ENCODE measurements around the gene CALD1.
A peak's percentile ranks its signal among the peaks of the same experiment; 100 is the strongest.

CALD1 gene

DNA sequence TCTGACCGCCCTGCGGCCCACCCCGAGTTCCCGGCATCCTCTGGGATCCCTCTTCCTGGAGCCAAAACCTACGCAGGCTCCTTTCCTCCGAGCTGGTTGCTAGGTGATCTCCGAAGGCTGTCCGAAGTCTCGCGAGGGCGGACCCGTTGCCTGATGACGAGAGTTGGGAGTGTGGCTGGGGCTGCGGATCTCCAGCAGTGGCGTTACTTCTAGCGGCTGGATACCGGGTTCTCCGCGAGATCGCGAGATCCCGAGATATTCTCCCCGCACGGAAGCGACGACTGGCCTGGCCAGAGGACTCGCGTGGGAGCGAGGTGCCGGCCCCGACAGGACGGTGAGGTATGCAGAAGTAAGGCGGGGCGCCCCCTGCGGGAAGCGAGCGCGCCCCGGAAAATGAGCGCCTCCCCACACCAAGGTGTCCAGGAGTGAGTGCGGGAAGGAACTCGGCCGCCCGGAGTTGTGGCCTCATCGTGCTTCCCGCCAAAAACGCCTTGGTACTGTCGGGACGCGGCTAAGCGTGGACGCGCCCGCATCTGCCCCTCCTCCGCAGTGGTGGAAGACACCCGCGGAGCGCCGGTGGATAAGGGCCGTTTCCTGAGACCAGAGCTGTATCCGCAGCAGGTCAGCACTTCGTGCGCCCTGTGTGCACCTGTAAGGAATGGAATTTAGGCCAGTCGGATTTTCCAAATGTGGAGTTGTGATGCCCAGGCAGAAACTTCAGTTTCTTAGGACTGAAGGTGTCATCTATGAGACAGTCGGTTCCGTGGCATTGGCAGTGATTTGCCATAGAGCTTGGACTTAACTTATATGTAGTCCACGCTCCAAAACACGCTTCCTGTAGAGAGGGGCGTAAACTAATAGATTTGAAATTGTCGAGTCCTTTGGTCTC lies 207.2 kb downstream of the CALD1 start, which contains the start of gene AGBL3:
AGBL3 (plus strand) TSS at position 146 of the 889 bp plus-strand sequence. CDS start 1,426 bp downstream, outside the sequence.
- no peaks in the 10 kb centered on the region for H3K36me3 ChIP-seq (ENCODE audit: control insufficient read depth in 1 of 2, insufficient read depth in 2 of 2, low read length in 2 of 2)
- H3K27ac ChIP-seq (ENCODE audit: low read depth, low read length), result peak within 1 kb of the TSS; percentile 77
- H3K9me3 ChIP-seq (ENCODE audit: control insufficient read depth in 1 of 2, low read length in 2 of 2), result no peaks in the 10 kb centered on the region
- H3K9ac ChIP-seq (ENCODE audit: low read depth in 1 of 2, low read length in 2 of 2), result peak within 1 kb of the TSS; percentile 90 to 96
- H3K27me3 ChIP-seq (ENCODE audit: control insufficient read depth in 1 of 2, insufficient read depth in 2 of 2, low read length in 2 of 2), result no peaks in the 10 kb centered on the region
- H3K4me1 ChIP-seq (ENCODE audit: control insufficient read depth in 1 of 2, insufficient read depth in 2 of 2, low read length in 2 of 2), result peaks cover 12 to 27% of the 10 kb centered on the region in 2 donors
- H3K4me3 ChIP-seq (ENCODE audit: low read depth in 1 of 2, low read length in 2 of 2), result peak within 1 kb of the TSS; percentile 96 to 99

DNA sequence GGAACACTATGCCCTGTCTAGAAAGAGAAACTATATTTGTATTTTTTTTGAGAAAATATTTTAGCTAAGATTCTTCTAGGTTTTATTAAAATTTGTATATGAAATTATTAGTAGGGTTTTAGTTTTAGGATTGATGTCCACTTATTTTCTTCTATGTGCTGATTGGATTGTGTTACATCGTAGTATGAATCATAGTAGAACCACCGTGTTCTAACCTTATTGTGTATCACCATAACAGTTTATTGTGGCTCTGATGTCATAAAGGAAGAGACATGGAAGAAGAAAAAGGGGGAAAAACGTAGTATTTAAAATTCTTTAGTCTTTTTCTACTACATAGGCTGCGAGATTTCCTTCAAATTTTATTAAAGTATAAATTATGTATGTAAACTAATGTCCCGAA lies 208.7 kb downstream of the CALD1 start:
- Histone ChIP-seq H3K27me3 (ENCODE audit: control insufficient read depth in 1 of 2, insufficient read depth in 2 of 2, low read length in 2 of 2) (no peaks in the 10 kb centered on the region), H3K27ac (ENCODE audit: low read depth, low read length) (no peak overlapping the region), H3K4me3 (ENCODE audit: low read depth in 1 of 2, low read length in 2 of 2) (no peak overlapping the region), H3K36me3 (ENCODE audit: control insufficient read depth in 1 of 2, insufficient read depth in 2 of 2, low read length in 2 of 2) (no peaks in the 10 kb centered on the region), H3K4me1 (ENCODE audit: control insufficient read depth in 1 of 2, insufficient read depth in 2 of 2, low read length in 2 of 2) (peaks cover 24 to 41% of the 10 kb centered on the region in 2 donors), H3K9ac (ENCODE audit: low read depth in 1 of 2, low read length in 2 of 2) (no peak overlapping the region), H3K9me3 (ENCODE audit: control insufficient read depth in 1 of 2, low read length in 2 of 2) (no peaks in the 10 kb centered on the region)

DNA sequence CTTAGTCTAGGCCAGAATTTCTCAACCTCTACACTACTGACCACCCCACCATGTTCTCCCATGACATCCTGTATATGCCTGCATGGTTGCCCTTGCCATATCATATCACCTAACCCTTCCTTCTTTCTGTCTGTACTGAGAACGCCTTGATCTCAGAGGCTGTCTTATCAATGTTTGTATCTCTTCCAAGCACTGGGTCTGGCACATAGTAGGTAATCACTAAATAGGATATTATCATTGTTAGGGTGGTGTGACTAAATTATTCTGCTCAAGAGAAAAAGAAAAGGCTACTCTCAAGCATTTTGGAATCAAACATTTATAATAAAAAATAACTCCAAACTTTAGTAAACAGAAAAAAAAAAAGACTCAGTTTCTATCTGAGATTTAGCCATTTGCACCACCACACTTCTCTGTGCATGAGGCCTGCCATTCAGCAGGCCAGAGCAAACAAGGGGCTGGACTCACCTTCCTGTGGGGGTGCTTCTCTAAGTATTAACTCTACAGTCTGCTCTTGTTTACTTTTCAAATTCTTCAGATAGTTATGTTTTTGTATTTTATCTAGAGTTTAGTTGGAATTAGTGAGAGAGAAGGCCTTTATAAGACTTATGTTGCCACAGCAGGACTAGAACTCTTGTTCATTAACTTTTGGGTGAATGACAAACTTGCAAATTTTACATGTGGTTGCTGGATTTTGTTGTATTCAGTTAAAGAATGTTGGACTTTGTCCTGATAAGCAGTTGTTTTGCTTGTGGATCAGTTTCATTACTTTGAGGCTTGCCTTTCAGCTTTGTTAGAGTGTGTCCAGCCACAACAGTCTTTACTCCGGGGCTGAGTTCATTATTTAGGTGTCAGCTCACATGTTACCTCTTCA lies 212.3 kb downstream of the CALD1 start:
- peaks cover 0 to 9% of the 10 kb centered on the region in 2 donors for H3K36me3 ChIP-seq (ENCODE audit: control insufficient read depth in 1 of 2, insufficient read depth in 2 of 2, low read length in 2 of 2)
- peaks cover 21 to 35% of the 10 kb centered on the region in 2 donors for H3K4me1 ChIP-seq (ENCODE audit: control insufficient read depth in 1 of 2, insufficient read depth in 2 of 2, low read length in 2 of 2)
- peak overlapping the region; percentile 22 for H3K27ac ChIP-seq (ENCODE audit: low read depth, low read length)
- H3K4me3 ChIP-seq (ENCODE audit: low read depth in 1 of 2, low read length in 2 of 2), result no peak overlapping the region
- no peak overlapping the region for H3K9ac ChIP-seq (ENCODE audit: low read depth in 1 of 2, low read length in 2 of 2)
- H3K27me3 ChIP-seq (ENCODE audit: control insufficient read depth in 1 of 2, insufficient read depth in 2 of 2, low read length in 2 of 2), result no peaks in the 10 kb centered on the region
- no peaks in the 10 kb centered on the region for H3K9me3 ChIP-seq (ENCODE audit: control insufficient read depth in 1 of 2, low read length in 2 of 2)

DNA sequence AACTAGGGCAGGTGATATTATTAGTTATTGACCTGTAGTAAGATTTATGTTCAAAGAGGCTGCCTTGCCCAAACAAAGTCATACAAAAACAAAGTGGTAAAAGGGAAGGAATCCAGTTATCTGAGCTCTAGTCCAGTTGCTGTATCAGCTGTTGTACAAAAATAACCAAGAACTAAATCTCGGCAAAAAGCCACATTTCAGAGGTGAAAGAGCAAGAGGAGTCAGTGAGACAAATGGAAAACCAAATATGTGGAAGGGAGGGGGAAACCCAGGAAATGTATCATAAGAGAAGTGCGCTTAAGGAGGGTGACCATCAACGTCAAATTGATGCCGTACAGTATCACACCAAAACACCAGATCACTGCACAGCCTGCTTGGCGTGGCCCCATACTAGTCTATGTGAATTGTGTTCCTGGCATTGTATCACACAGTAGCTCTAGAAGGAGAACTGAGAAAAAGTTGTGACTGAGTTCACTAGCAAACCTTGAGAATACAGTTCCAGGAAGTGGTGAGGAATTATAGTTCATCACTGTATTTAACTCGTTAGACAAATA lies 213.3 kb downstream of the CALD1 start:
- H3K27ac ChIP-seq (ENCODE audit: low read depth, low read length), result no peak overlapping the region

DNA sequence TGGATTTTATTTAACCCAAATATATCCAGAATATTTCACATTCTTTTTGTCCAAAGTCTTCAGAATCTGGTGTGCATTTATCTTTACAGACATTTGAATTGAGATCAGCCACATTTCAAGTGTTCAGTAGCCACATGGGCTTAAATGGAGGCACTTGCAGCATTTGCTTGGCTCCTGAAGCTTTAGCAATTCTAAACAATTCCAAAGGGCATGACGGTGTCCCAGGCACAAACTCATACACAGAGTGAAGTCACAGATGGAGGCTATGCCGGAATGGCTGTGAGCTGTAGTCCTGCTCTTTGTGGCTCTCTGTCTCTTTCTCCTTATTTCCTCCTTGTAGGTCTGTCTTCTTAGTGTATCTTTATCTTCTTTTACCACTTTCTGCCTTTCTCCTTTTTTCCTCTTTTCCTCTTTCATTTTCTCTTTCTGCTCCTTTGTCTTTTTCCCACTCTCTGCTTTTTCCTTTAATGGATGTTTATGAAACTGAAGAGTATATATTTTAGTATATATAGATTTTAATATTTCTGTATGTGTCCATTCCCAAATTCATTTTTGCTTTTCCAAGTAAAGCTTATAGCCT lies 214.5 kb downstream of the CALD1 start:
- H3K36me3 ChIP-seq (ENCODE audit: control insufficient read depth in 1 of 2, insufficient read depth in 2 of 2, low read length in 2 of 2), result peaks cover 0 to 9% of the 10 kb centered on the region in 2 donors
- no peaks in the 10 kb centered on the region for H3K9me3 ChIP-seq (ENCODE audit: control insufficient read depth in 1 of 2, low read length in 2 of 2)
- H3K9ac ChIP-seq (ENCODE audit: low read depth in 1 of 2, low read length in 2 of 2), result no peak overlapping the region
- no peak overlapping the region for H3K4me3 ChIP-seq (ENCODE audit: low read depth in 1 of 2, low read length in 2 of 2)
- no peak overlapping the region for H3K27ac ChIP-seq (ENCODE audit: low read depth, low read length)
- H3K4me1 ChIP-seq (ENCODE audit: control insufficient read depth in 1 of 2, insufficient read depth in 2 of 2, low read length in 2 of 2), result peaks cover 12 to 29% of the 10 kb centered on the region in 2 donors
- no peaks in the 10 kb centered on the region for H3K27me3 ChIP-seq (ENCODE audit: control insufficient read depth in 1 of 2, insufficient read depth in 2 of 2, low read length in 2 of 2)

More for the DNA sequence above, 213.3 kb downstream of the CALD1 start:
- H3K9me3 ChIP-seq (ENCODE audit: control insufficient read depth in 1 of 2, low read length in 2 of 2), result no peaks in the 10 kb centered on the region
- no peak overlapping the region for H3K4me3 ChIP-seq (ENCODE audit: low read depth in 1 of 2, low read length in 2 of 2)
- peaks cover 0 to 9% of the 10 kb centered on the region in 2 donors for H3K36me3 ChIP-seq (ENCODE audit: control insufficient read depth in 1 of 2, insufficient read depth in 2 of 2, low read length in 2 of 2)
- H3K4me1 ChIP-seq (ENCODE audit: control insufficient read depth in 1 of 2, insufficient read depth in 2 of 2, low read length in 2 of 2), result peaks cover 13 to 31% of the 10 kb centered on the region in 2 donors
- no peak overlapping the region for H3K9ac ChIP-seq (ENCODE audit: low read depth in 1 of 2, low read length in 2 of 2)
- H3K27me3 ChIP-seq (ENCODE audit: control insufficient read depth in 1 of 2, insufficient read depth in 2 of 2, low read length in 2 of 2), result no peaks in the 10 kb centered on the region

DNA sequence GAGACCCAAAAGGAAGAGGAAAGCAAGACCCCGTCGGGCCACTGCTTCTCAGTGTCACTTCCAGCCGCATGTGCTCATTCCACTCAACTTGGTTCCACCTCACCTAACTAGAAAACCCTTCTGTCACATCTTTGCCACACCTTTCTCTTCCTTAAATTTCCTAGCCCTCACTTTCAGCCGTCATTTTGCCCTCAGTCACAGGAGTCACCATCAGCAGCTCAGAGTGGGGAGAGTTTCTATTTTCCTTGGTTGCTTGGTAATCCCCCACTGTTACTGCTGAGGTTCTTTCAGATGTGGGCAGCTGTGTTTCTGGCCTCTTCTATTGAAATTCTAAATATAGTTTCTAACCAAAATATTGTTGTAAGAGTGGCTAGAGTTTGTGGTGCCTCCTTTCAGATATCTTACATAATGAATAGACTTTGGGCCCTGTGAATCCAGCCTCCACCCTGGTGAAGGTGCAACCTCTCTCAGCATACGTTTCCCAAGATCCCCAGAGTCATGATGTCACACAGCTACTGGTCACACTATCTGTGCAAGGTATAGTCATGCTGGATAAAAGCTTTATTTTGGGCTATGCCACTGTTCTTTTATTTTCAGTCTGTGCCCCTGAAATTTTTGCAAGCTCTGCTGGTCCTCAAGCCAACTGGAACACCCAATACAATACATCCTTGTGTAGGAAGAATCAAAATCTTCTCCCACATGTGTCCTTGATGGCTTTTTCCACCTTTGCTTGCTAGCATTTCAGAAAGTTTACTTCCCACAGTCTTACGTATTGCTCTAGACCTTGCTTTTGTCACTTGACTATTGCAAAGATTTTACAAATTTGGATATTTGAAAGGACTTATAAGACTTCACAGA lies 216.0 kb downstream of the CALD1 start:
- H3K9me3 ChIP-seq (ENCODE audit: control insufficient read depth in 1 of 2, low read length in 2 of 2), result no peaks in the 10 kb centered on the region
- H3K9ac ChIP-seq (ENCODE audit: low read depth in 1 of 2, low read length in 2 of 2), result no peak overlapping the region
- no peak overlapping the region for H3K4me3 ChIP-seq (ENCODE audit: low read depth in 1 of 2, low read length in 2 of 2)
- no peaks in the 10 kb centered on the region for H3K27me3 ChIP-seq (ENCODE audit: control insufficient read depth in 1 of 2, insufficient read depth in 2 of 2, low read length in 2 of 2)
- peaks cover 0 to 9% of the 10 kb centered on the region in 2 donors for H3K36me3 ChIP-seq (ENCODE audit: control insufficient read depth in 1 of 2, insufficient read depth in 2 of 2, low read length in 2 of 2)
- peak overlapping the region; percentile 39 for H3K27ac ChIP-seq (ENCODE audit: low read depth, low read length)
- H3K4me1 ChIP-seq (ENCODE audit: control insufficient read depth in 1 of 2, insufficient read depth in 2 of 2, low read length in 2 of 2), result peaks cover 12 to 23% of the 10 kb centered on the region in 2 donors

DNA sequence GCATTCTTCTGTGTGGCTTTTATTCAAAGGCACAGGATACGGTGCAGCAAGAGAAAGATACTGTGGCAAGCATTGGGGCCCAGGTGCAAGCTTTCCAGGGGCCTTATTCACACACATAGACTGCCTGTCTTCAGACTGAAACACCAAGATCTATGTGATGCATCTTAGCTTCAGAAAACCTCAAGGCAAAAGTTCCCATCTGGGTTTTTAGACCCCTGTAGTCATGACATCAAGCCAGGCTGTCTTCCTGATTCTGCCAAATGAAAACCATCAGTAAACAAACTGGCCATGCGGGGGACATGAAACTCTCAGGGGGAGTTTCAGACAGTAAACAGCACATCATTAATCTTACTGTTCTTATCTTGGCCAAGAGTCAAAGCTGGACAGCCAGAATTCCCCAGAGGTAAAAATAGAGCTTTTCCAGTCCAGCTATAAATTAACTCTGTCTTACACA lies 216.7 kb downstream of the CALD1 start:
- Histone ChIP-seq H3K36me3 (ENCODE audit: control insufficient read depth in 1 of 2, insufficient read depth in 2 of 2, low read length in 2 of 2) (peaks cover 0 to 9% of the 10 kb centered on the region in 2 donors), H3K4me1 (ENCODE audit: control insufficient read depth in 1 of 2, insufficient read depth in 2 of 2, low read length in 2 of 2) (peaks cover 12 to 19% of the 10 kb centered on the region in 2 donors), H3K4me3 (ENCODE audit: low read depth in 1 of 2, low read length in 2 of 2) (no peak overlapping the region), H3K9ac (ENCODE audit: low read depth in 1 of 2, low read length in 2 of 2) (no peak overlapping the region), H3K27me3 (ENCODE audit: control insufficient read depth in 1 of 2, insufficient read depth in 2 of 2, low read length in 2 of 2) (no peaks in the 10 kb centered on the region), H3K27ac (ENCODE audit: low read depth, low read length) (no peak overlapping the region), H3K9me3 (ENCODE audit: control insufficient read depth in 1 of 2, low read length in 2 of 2) (no peaks in the 10 kb centered on the region)

DNA sequence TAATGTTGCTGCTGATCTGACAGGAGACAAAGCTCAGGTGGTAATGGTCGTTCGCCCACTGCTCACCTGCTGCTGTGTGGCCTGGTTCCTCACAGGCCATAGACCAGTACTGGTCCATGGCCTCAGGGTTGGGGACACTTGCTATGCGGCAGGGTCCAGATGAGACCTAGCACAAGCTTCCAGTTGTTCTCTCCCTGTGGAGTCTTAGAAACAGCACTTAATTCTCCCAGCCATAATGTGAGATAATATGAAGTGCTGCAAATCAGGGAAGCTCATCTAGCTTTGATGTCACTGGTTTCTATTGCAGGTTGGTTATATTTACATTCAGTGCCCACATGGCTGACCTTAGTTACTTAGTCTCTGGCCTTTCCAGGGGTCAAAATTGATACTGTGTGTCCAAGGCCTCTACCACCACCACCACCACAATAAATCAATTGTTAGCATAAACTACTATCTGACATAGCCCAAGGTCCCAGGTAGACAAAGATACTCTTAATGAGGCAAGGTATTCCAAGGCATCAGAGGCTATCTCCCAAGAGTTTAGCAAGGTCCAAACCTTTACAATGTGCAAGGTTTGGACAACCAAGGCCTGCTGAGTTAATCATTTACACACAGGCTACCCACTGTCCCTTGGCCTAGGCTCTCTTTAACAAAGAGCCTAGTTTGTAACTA lies 217.9 kb downstream of the CALD1 start:
- no peak overlapping the region for H3K4me3 ChIP-seq (ENCODE audit: low read depth in 1 of 2, low read length in 2 of 2)
- H3K9me3 ChIP-seq (ENCODE audit: control insufficient read depth in 1 of 2, low read length in 2 of 2), result no peaks in the 10 kb centered on the region
- H3K27ac ChIP-seq (ENCODE audit: low read depth, low read length), result no peak overlapping the region
- peaks cover 5 to 7% of the 10 kb centered on the region in 2 donors for H3K4me1 ChIP-seq (ENCODE audit: control insufficient read depth in 1 of 2, insufficient read depth in 2 of 2, low read length in 2 of 2)
- H3K9ac ChIP-seq (ENCODE audit: low read depth in 1 of 2, low read length in 2 of 2), result no peak overlapping the region
- H3K36me3 ChIP-seq (ENCODE audit: control insufficient read depth in 1 of 2, insufficient read depth in 2 of 2, low read length in 2 of 2), result peaks cover 0 to 9% of the 10 kb centered on the region in 2 donors
- no peaks in the 10 kb centered on the region for H3K27me3 ChIP-seq (ENCODE audit: control insufficient read depth in 1 of 2, insufficient read depth in 2 of 2, low read length in 2 of 2)

Measured in duodenal mucosa (tissue), 2 donors.